HG03159 (cell line): Measurements from ENCODE around the gene NKAIN2.

Experiments used
- ATAC-seq: cut with Tn5 transposase; IDR thresholded peaks from one replicate; pipeline ENCODE4 v1.9.1; 2021; ENCODE audit warnings: mild to moderate bottlenecking, moderate library complexity; ENCODE audit not compliant: unreplicated experiment

Gene NKAIN2

DNA sequence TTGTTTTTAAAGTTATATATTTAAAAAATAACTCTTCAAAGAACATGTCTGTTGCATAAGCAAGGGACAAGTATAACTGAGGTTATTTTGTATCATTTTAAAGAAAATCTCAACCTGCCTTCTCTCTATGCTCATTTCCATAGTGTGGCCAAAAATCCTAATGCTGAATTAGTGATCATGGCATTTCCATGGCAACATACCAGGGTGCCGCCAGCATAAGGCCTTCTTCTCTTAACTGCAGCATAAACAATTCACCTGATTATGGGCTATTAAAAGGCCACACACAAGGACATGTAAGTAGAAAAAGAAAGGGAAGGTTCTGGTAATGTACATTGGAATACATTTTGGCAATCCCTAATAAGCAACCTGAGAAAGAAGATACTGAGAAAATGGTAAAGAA lies 1063.5 kb downstream of the NKAIN2 start:
- ATAC-seq: no peak

DNA sequence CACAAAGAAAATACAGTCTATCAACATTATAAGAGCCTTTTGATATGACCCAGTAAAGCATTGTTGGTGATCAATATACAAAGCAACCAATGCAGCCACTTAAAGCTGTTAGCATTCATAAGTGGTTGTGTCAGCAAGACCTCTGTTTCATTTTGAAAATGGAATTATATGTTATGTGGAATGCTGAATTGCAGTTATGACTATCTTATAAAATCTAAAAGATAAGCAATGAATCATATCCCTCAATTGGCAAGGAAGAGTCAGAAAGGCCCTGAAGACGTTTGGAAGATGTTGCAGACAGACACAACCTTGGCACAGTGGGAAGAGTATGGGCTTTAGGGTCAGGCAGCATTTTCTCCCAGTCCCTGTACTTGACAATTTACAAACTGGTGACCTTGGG lies 1064.8 kb downstream of the NKAIN2 start:
- no peak for ATAC-seq

DNA sequence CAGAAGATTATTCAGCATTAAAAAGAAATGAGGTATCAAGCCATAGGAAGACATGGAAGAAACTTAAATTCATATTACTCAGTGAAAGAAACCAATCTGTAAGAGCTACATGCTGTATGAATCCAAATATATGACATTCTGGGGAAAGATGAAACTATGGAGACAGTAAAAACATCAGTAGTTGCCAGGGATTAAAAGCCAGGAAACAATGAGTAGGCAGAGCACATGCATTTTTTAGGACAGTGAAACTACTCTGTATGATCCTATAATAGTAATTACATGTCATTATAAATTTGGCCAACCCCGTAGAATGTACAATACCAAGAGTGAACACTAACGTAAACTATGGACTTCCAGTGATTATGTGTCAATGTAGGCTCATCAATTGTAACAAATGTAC lies 1065.8 kb downstream of the NKAIN2 start:
- no peak for ATAC-seq

DNA sequence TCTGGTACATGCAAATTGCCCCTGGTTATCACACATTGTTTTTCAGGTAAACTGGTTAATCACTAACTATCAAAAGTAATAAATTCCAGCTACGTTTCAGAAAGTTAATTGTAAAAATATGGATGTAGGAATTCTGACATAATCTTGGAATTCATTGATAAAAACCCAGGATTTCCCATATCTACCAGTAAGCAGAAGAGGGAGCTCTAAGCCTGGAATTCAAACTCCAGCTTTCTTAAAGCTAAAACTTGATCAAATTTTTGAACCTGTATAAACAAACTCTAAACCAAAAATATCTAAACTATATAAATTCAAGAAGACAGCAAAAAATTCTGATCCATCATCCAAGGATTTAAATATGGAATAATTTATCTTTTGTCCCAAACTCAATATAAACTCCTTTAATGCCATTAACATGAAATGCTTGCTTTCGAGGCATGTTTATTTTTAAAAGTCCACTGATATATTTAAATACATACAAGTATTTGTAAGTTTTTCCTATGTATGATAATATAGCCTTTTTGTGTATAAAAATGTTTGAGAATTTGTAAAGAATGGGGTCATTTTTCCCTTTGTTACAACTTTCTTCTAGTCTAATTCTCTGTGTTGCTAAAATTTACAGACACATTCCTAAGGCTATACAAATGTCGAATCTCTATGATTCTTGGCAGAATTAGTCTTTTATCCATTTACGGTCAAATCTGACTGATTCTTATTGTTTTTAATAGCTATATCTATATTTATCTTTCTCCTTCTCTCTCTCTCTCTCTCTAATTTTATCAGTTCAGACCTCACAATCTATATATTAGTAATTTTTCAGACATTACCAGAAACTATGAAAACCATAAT lies 1067.2 kb downstream of the NKAIN2 start:
- no peak for ATAC-seq

DNA sequence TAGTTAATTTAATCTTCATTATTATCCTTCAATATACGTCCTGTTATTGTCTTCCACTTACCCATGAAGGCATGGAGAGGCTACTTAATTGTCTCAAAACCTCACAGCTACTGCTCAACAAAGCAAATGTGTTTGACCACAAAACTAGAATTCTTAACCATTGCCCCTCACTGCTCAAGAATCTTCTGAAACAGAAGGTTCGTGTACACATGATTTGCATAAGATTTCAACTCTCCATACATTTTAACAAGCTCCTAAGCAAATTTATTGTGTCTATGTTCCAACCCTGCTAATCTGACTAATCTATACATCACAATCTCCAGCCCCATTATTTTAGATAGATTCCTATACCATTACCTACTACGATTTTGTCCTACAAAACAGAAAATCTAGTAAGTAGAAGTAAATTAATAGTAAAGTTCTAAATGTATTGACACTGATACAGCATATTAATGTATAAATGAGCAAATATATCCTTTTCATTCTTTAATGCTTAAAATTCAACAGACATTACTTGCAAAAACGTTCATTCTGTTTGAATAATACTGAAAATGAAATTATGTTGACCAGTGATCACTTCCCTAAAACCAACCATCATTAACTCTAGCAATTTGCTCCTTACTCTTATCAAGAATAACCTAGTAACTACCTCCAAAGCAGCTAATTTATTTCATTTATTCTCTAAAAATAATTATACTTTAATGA lies 1068.8 kb downstream of the NKAIN2 start:
- peak; percentile 82 for ATAC-seq

DNA sequence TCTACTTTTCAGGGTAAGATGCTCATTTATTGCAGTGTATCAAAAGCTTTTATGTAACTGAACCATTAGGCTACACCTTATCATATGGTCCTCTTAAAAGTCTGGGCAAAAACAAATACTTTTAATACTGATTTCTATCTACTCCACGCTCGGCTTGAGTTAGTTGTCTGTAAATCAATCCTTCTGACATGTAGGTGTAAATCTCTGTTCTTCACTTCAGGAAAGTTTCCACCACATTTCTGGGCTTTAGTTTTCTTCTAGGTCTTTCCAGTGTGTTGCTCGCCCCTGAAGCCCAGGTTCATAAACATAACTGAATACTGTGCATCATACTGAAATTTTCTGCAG lies 1069.4 kb downstream of the NKAIN2 start:
- peak; percentile 21 for ATAC-seq
